SK-MEL-5 (cell line): ENCODE measurements around the gene ADPGK. TPM values are rescaled to one million over a fixed set of nuclear protein-coding genes. Genes with fewer than 3 reads are reported as not detected.
"Not testable (repeated sequence)": the region's sequence is repeated elsewhere in the genome, so short reads cannot be mapped to it uniquely, and the experiment has no call there.

Experiments used
- DNase-seq: peaks from one replicate; pipeline ENCODE4 v3.0.0-alpha.2; 2016; ENCODE audit warnings: low read depth, low spot score
- in situ Hi-C: cut with HindIII; loops from 2 replicates; pipeline ENCODE4 v1.10.0; 2016; ENCODE audit warnings: low sequenced_read_pairs, high pct_unique_total_duplicates, low pct_unique_long_range_greater_than_20kb
- total RNA-seq: library from RNA; depleted of rRNA; stranded (reverse); fragments of >200 nt; shearing (Covaris generic); gene quantifications from 2 replicates; pipeline ENCODE4 v1.2.3, GENCODE V29; 2014; rRNA removed

ADPGK gene
- total RNA-seq, 1 experiment from 2014 or later, result 78.6 TPM

GRCh38 chr15:72727154-72727553, 56.4 kb downstream of the ADPGK start:
- DNase-seq, result no peak
- in situ Hi-C loops, result no loop called here

GRCh38 chr15:72725851-72726250, 57.7 kb downstream of the ADPGK start:
- in situ Hi-C loops, DNase-seq: not testable (repeated sequence)

- in situ Hi-C loops, result no loop called here
- DNase-seq, result no peak
Observed at GRCh38 chr15:72725446-72725845, 58.1 kb downstream of the ADPGK start.

- in situ Hi-C loops, result no loop called here
- DNase-seq, result no peak
Observed at GRCh38 chr15:72724028-72724427, 59.5 kb downstream of the ADPGK start.

- in situ Hi-C loops, result no loop called here
- DNase-seq, result peak; percentile 76
Observed at GRCh38 chr15:72722071-72722696, 61.4 kb downstream of the ADPGK start.

- DNase-seq, in situ Hi-C loops: not testable (repeated sequence)
Observed at GRCh38 chr15:72708551-72709303, 74.8 kb downstream of the ADPGK start.

GRCh38 chr15:72706266-72706665, 77.3 kb downstream of the ADPGK start:
- in situ Hi-C loops, result no loop called here

More at GRCh38 chr15:72706266-72706665, 77.3 kb downstream of the ADPGK start:
- DNase-seq, result no peak

Other genes starting within 250 kb of the ADPGK start
- not detected in 2 replicates for gene GOLGA6B, start 129.1 kb downstream of the ADPGK start, total RNA-seq
- gene HIGD2B, start 97.6 kb downstream of the ADPGK start, total RNA-seq, result 0.11 TPM in 1 of 2 replicates, not detected in the other
- gene BBS4, start 97.6 kb downstream of the ADPGK start, total RNA-seq, result 35.4 and 39.5 TPM in 2 replicates